ENCODE data around the gene CAV1. TPM values are rescaled to one million over a fixed set of nuclear protein-coding genes. Genes with fewer than 3 reads are reported as not detected.
A peak's percentile ranks its signal among the peaks of the same experiment; 100 is the strongest.

Gene CAV1
- total and polyA plus RNA-seq, 7 donors, result 57.6 to 120 (median 68.1) TPM

DNA sequence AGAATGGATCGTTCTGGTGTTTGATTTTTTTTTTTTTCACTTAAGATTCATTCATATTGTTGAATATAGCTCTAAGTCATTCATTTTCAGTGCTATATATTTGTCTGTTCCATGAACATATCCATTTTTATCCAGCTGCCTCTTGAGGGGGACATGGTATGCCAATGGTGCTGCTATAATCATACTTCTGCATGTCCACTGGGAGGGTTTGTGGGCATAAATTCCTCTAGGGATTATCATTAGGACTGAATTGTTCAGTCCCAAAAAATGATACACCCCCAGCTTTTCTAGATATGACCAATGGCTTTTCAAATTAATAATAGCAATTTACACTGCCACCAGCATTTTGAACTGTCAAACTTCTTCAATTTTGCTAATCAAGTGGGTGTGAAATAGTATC lies 41.1 kb downstream of the CAV1 start:
- WGBS, 3 donors, result 77 to 91% (median 86%) methylated on average over 1 of the region's 1 CpG
- TF ChIP-seq, protein P1, sequence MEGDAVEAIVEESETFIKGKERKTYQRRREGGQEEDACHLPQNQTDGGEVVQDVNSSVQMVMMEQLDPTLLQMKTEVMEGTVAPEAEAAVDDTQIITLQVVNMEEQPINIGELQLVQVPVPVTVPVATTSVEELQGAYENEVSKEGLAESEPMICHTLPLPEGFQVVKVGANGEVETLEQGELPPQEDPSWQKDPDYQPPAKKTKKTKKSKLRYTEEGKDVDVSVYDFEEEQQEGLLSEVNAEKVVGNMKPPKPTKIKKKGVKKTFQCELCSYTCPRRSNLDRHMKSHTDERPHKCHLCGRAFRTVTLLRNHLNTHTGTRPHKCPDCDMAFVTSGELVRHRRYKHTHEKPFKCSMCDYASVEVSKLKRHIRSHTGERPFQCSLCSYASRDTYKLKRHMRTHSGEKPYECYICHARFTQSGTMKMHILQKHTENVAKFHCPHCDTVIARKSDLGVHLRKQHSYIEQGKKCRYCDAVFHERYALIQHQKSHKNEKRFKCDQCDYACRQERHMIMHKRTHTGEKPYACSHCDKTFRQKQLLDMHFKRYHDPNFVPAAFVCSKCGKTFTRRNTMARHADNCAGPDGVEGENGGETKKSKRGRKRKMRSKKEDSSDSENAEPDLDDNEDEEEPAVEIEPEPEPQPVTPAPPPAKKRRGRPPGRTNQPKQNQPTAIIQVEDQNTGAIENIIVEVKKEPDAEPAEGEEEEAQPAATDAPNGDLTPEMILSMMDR (IDR thresholded peaks at IDR 0.05), result no peak
- Histone ChIP-seq H3K4me1 (no peaks in the 10 kb centered on the region), H3K9me3 (no peaks in the 10 kb centered on the region), H3K27ac (no peak overlapping the region), H3K4me3 (no peak overlapping the region), H3K27me3 (ENCODE audit: insufficient read depth in 3 of 3, low read length in 2 of 3) (no peaks in the 10 kb centered on the region), H3K36me3 (ENCODE audit: insufficient read depth in 1 of 2, low read depth in 1 of 2) (no peaks in the 10 kb centered on the region)
- ATAC-seq (no peak), DNase-seq (no peak)
- intact Hi-C loops (cut with DNase I), result no loop called here

DNA sequence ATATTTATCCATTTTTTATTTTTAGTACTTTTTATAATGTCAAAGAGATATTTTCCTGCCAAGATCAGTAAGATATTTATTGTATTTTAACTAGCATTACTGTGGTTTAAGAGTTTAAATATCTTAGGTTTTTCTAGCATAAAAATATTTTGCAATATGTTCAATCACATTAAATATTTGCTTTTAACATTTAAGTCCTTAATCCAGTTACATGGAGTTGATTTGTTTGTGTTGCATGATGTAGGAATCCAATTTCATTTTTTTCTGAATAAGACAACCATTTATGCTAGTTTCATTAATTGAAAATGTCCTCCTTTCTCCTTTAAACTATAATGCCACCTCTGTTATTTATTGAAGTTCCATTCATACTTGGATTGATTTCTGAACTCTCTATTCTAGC lies 41.8 kb downstream of the CAV1 start:
- no peaks in the 10 kb centered on the region for H3K27me3 ChIP-seq (ENCODE audit: insufficient read depth in 3 of 3, low read length in 2 of 3)
- TF ChIP-seq, protein P1 (IDR thresholded peaks at IDR 0.05), result no peak
- intact Hi-C loops (cut with DNase I), result no loop called here
- no peaks in the 10 kb centered on the region for H3K9me3 ChIP-seq
- no peaks in the 10 kb centered on the region for H3K4me1 ChIP-seq
- no peak overlapping the region for H3K4me3 ChIP-seq
- ATAC-seq (no peak), DNase-seq (no peak)
- no peaks in the 10 kb centered on the region for H3K36me3 ChIP-seq (ENCODE audit: insufficient read depth in 1 of 2, low read depth in 1 of 2)
- H3K27ac ChIP-seq, result no peak overlapping the region

DNA sequence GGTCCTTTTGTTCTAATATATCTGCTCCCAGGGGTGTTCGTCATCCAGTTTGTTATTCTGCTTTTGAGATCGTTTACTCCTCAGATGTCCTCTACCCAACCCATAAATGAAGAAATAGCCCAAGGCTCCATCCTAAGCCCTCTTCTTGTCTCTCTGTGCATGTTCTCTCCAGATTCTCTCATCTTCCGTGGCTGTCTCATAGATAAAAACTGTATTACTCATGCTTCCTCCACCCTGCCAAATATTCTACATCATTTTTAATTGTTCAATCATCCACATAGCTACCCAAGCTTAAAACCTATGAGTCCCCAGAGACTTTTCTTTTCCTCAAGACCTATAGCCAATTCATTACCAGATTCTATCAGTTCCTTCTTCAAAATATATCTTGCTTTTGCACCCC lies 44.9 kb downstream of the CAV1 start:
- DNase-seq (no peak), ATAC-seq (no peak)
- 62 to 70% (median 66%) methylated on average over 3 of the region's 3 CpGs for WGBS, 3 donors
- no peak overlapping the region for H3K27ac ChIP-seq
- peaks cover 14% of the 10 kb centered on the region for H3K4me1 ChIP-seq
- no peak overlapping the region for H3K4me3 ChIP-seq
- intact Hi-C loops (cut with DNase I), result no loop called here
- H3K27me3 ChIP-seq (ENCODE audit: insufficient read depth in 3 of 3, low read length in 2 of 3), result no peaks in the 10 kb centered on the region
- TF ChIP-seq, protein P1 (IDR thresholded peaks at IDR 0.05), result no peak
- no peaks in the 10 kb centered on the region for H3K9me3 ChIP-seq
- H3K36me3 ChIP-seq (ENCODE audit: insufficient read depth in 1 of 2, low read depth in 1 of 2), result no peaks in the 10 kb centered on the region

DNA sequence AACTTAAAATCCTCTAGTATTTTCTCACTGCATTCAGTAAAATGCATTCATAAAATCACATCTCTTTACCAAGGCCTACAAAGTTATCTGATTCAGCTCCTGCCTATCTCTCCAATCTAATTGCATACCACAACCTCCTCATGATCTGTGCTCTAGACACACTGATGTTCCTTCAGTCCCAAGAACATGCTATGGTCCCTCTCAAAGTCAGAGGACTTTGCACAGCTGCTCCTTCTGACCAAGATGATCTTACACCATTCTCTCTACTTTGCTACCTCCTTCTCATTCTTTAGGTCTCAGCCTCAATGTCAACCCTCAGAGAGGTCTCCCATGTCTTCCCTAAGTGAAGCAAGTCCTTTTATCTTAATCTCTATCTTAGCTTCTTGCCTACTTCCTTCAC lies 45.5 kb downstream of the CAV1 start:
- TF ChIP-seq, protein P1 (IDR thresholded peaks at IDR 0.05), result no peak
- ATAC-seq (no peak), DNase-seq (no peak)
- no peak overlapping the region for H3K4me3 ChIP-seq
- intact Hi-C loops (cut with DNase I), result no loop called here
- no peak overlapping the region for H3K27ac ChIP-seq
- H3K4me1 ChIP-seq, result peaks cover 14% of the 10 kb centered on the region
- H3K27me3 ChIP-seq (ENCODE audit: insufficient read depth in 3 of 3, low read length in 2 of 3), result no peaks in the 10 kb centered on the region
- no peaks in the 10 kb centered on the region for H3K36me3 ChIP-seq (ENCODE audit: insufficient read depth in 1 of 2, low read depth in 1 of 2)
- no peaks in the 10 kb centered on the region for H3K9me3 ChIP-seq

DNA sequence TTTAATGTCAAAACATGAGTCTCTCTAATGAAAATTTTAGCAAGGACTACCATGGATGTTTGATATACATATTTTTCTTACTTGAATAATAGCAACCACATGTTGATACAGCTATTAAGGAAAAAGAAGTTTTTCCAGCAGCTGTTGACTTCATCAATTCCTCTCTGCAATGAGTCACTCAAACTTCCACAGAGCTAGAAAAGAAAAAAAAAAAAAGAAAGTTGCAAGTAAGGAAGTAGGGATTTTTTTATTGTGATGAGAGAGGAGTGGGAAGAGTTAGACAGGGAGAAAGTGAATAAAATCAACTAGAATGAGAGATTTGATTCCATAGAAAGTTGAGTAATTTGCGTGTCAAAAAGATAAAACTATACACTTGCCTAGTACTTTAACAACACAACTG lies 46.2 kb downstream of the CAV1 start:
- WGBS, 3 donors, result 40 to 67% (median 43%) methylated on average over 1 of the region's 1 CpG
- H3K27ac ChIP-seq, result peak overlapping the region; percentile 23
- H3K27me3 ChIP-seq (ENCODE audit: insufficient read depth in 3 of 3, low read length in 2 of 3), result no peaks in the 10 kb centered on the region
- no peak for ATAC-seq
- peaks cover 14% of the 10 kb centered on the region for H3K4me1 ChIP-seq
- H3K36me3 ChIP-seq (ENCODE audit: insufficient read depth in 1 of 2, low read depth in 1 of 2), result no peaks in the 10 kb centered on the region
- no peak for DNase-seq
- no peak overlapping the region for H3K4me3 ChIP-seq
- H3K9me3 ChIP-seq, result no peaks in the 10 kb centered on the region
- TF ChIP-seq, protein P1 (IDR thresholded peaks at IDR 0.05), result no peak
- intact Hi-C loops (cut with DNase I), result no loop called here

Measured in psoas muscle (tissue), 8 donors.